Esophagus squamous epithelium (tissue), 5 donors: Measurements from ENCODE around the gene TDRD9. TPM values are rescaled to one million over a fixed set of nuclear protein-coding genes. Genes with fewer than 3 reads are reported as not detected.
A peak's percentile ranks its signal among the peaks of the same experiment; 100 is the strongest.

Experiments used
- DNase-seq: peaks from one replicate; lab custom pipeline; 2025; lab: John Stamatoyannopoulos, UW
- H3K27ac ChIP-seq, 4 donors: fragments of 200-600 bp; sonication (generic); one replicate each; pipeline ENCODE4 v1.5.1; 2016 to 2019; ENCODE audit warnings: mild to moderate bottlenecking in 1 of 4
- H3K27me3 ChIP-seq, 4 donors: fragments of 200-600 bp; sonication (generic); 1 replicate in 3 of 4; 2 replicates in 1 of 4; pipeline versions ENCODE4 v1.5.1 to v1.6.0; 2017 to 2021; ENCODE audit warnings: antibody characterized with exemption in 1 of 4
- H3K36me3 ChIP-seq, 3 donors: fragments of 200-600 bp; sonication (generic); one replicate each; pipeline ENCODE4 v1.5.1; 2016 to 2019
- H3K4me1 ChIP-seq, 3 donors: fragments of 200-600 bp; sonication (generic); one replicate each; pipeline ENCODE4 v1.5.1; 2017 to 2019
- H3K4me3 ChIP-seq, 4 donors: fragments of 200-600 bp; sonication (generic); 1 replicate in 3 of 4; 2 replicates in 1 of 4; pipeline ENCODE4 v1.5.1; 2016 to 2019; ENCODE audit warnings: mild to moderate bottlenecking in 2 of 4, moderate library complexity in 1 of 4
- H3K9me3 ChIP-seq, 3 donors: fragments of 200-600 bp; sonication (generic); one replicate each; pipeline ENCODE4 v1.5.1; 2016 to 2019
- POLR2A ChIP-seq, 4 donors: fragments of 450-650 bp; IDR thresholded peaks; one replicate each; pipeline ENCODE4 v1.6.1; 2017; ENCODE audit warnings: antibody characterized with exemption in 4 of 4, mild to moderate bottlenecking in 4 of 4, moderate library complexity in 3 of 4
- WGBS, 2 donors: methylation state at CpG; one replicate each; pipeline ENCODE4 v1.1.5; 2018; 5-methylcytosine and 5-hydroxymethylcytosine counted together
- intact Hi-C: fragments of 100-400 bp; cut with DNase I; formaldehyde crosslinking; loops from one replicate; pipeline ENCODE4 v1.15.0; 2022
- total RNA-seq, 4 donors: library from RNA; depleted of rRNA; stranded (reverse); fragments of >200 nt; gene quantifications; one replicate each; pipeline ENCODE4 v1.1.0, GENCODE V29; 2016
- TF ChIP-seq, protein P1 (sequence below), 6 experiments: fragments of 450-650 bp in 4 of 6; fragments of 200-600 bp in 2 of 6; sonication (generic) in 2 of 6; IDR thresholded peaks; one replicate each; pipeline ENCODE4 v1.5.1; 2016 to 2019; ENCODE audit warnings: antibody characterized with exemption in 6 of 6, mild to moderate bottlenecking in 4 of 6, moderate library complexity in 4 of 6
- donor health status: DM: yes; HTN: yes; CAD: no.

TDRD9 gene
- total RNA-seq, 4 donors from 2014 or later = 0.09 to 6.0 (median 0.74) TPM

GRCh38 chr14:104004849-104005248 lies 76.6 kb downstream of the TDRD9 start:
- Histone ChIP-seq H3K9me3 (no peaks in the 10 kb centered on the region), H3K36me3 (no peaks in the 10 kb centered on the region), H3K4me3 (no peak overlapping the region), H3K27ac (no peak overlapping the region), H3K27me3 (no peaks in the 10 kb centered on the region), H3K4me1 (no peaks in the 10 kb centered on the region)
- DNase-seq = no peak
- no peak for TF ChIP-seq POLR2A (IDR thresholded peaks at IDR 0.05)
- TF ChIP-seq, protein P1, sequence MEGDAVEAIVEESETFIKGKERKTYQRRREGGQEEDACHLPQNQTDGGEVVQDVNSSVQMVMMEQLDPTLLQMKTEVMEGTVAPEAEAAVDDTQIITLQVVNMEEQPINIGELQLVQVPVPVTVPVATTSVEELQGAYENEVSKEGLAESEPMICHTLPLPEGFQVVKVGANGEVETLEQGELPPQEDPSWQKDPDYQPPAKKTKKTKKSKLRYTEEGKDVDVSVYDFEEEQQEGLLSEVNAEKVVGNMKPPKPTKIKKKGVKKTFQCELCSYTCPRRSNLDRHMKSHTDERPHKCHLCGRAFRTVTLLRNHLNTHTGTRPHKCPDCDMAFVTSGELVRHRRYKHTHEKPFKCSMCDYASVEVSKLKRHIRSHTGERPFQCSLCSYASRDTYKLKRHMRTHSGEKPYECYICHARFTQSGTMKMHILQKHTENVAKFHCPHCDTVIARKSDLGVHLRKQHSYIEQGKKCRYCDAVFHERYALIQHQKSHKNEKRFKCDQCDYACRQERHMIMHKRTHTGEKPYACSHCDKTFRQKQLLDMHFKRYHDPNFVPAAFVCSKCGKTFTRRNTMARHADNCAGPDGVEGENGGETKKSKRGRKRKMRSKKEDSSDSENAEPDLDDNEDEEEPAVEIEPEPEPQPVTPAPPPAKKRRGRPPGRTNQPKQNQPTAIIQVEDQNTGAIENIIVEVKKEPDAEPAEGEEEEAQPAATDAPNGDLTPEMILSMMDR (IDR thresholded peaks at IDR 0.05) = no peak
- 83 to 100% methylated on average over 1 of the region's 1 CpG for WGBS, 2 donors
- intact Hi-C loops = no loop called here

GRCh38 chr14:104005489-104005888 lies 77.2 kb downstream of the TDRD9 start:
- no peaks in the 10 kb centered on the region for H3K9me3 ChIP-seq
- DNase-seq = no peak
- intact Hi-C loops = no loop called here
- no peaks in the 10 kb centered on the region for H3K4me1 ChIP-seq
- no peak overlapping the region for H3K27ac ChIP-seq
- 82 to 88% methylated on average over 7 to 8 of the region's 8 CpGs for WGBS, 2 donors
- no peak overlapping the region for H3K4me3 ChIP-seq
- TF ChIP-seq, protein P1 (IDR thresholded peaks at IDR 0.05) = no peak
- TF ChIP-seq POLR2A (IDR thresholded peaks at IDR 0.05) = no peak
- no peaks in the 10 kb centered on the region for H3K36me3 ChIP-seq
- no peaks in the 10 kb centered on the region for H3K27me3 ChIP-seq

DNA sequence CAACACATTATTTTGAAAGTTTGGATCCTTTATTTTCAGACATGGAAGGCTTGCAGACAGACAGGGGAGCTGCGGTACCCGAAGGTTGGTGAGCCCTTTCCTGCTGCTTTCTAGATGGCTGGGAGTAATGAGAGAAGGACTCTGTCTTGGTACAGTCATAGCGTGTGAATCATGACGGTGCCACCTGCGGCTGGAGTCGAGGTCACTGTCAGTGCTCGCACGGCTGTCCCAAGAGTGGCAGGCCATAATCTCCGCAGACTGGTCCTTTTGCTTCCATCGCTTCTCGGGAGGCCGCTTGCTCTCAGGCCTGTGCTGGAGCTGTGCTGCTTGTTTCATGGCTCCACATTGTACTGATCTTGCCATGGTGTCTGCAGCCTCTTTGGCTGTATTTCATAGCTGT lies 78.9 kb downstream of the TDRD9 start:
- TF ChIP-seq, protein P1 (IDR thresholded peaks at IDR 0.05) = no peak
- no peak for TF ChIP-seq POLR2A (IDR thresholded peaks at IDR 0.05)
- Histone ChIP-seq H3K9me3 (no peaks in the 10 kb centered on the region), H3K36me3 (no peaks in the 10 kb centered on the region), H3K27me3 (no peaks in the 10 kb centered on the region), H3K27ac (no peak overlapping the region), H3K4me1 (no peaks in the 10 kb centered on the region), H3K4me3 (no peak overlapping the region)
- 89 to 92% methylated on average over 9 to 12 of the region's 12 CpGs for WGBS, 2 donors
- DNase-seq = no peak
- intact Hi-C loops = no loop called here

GRCh38 chr14:104009297-104009696 lies 81.0 kb downstream of the TDRD9 start:
- no peak for DNase-seq
- Histone ChIP-seq H3K4me1 (no peaks in the 10 kb centered on the region), H3K27me3 (no peaks in the 10 kb centered on the region), H3K36me3 (no peaks in the 10 kb centered on the region), H3K9me3 (no peaks in the 10 kb centered on the region), H3K4me3 (no peak overlapping the region), H3K27ac (no peak overlapping the region)
- TF ChIP-seq, protein P1 (IDR thresholded peaks at IDR 0.05) = no peak
- TF ChIP-seq POLR2A (IDR thresholded peaks at IDR 0.05) = no peak
- WGBS, 2 donors = 82 to 100% methylated on average over 1 of the region's 1 CpG
- intact Hi-C loops = no loop called here

- no peak for DNase-seq
- no peaks in the 10 kb centered on the region for H3K27me3 ChIP-seq
- H3K36me3 ChIP-seq = no peaks in the 10 kb centered on the region
- 74 to 75% methylated on average over 3 of the region's 3 CpGs for WGBS, 2 donors
- peak overlapping the region in 2 of 4 donors; percentile 8 to 35 for H3K27ac ChIP-seq
- TF ChIP-seq POLR2A (IDR thresholded peaks at IDR 0.05) = no peak
- TF ChIP-seq, protein P1 (IDR thresholded peaks at IDR 0.05) = no peak
- H3K4me1 ChIP-seq = no peaks in the 10 kb centered on the region
- no peaks in the 10 kb centered on the region for H3K9me3 ChIP-seq
- no peak overlapping the region for H3K4me3 ChIP-seq
- intact Hi-C loops = no loop called here
These were observed 83.7 kb downstream of the TDRD9 start for GRCh38 chr14:104011824-104012517.
